Prostate gland (tissue), 2 donors: ENCODE measurements around the gene HOXD13. TPM values are rescaled to one million over a fixed set of nuclear protein-coding genes. Genes with fewer than 3 reads are reported as not detected.

Experiments used
- DNase-seq: peaks from one replicate; pipeline ENCODE4 v3.0.0-alpha.2; 2019; ENCODE audit warnings: low spot score
- H3K27ac ChIP-seq, 2 donors: fragments of 200-600 bp; sonication (generic); 2 replicates each; pipeline ENCODE4 v1.5.1; 2017 to 2019
- H3K27me3 ChIP-seq: fragments of 200-600 bp; sonication (generic); replicated peaks from 2 replicates; pipeline ENCODE4 v1.5.1; 2019; ENCODE audit not compliant: insufficient read depth
- H3K36me3 ChIP-seq, 2 donors: fragments of 200-600 bp; sonication (generic); 1 replicate in 1 of 2; 2 replicates in 1 of 2; pipeline versions ENCODE4 v1.5.1 to v1.8.1; 2017 to 2019
- H3K4me1 ChIP-seq: fragments of 200-600 bp; sonication (generic); replicated peaks from 2 replicates; pipeline ENCODE4 v1.5.1; 2019
- H3K4me3 ChIP-seq, 2 donors: fragments of 200-600 bp; sonication (generic); 2 replicates each; pipeline ENCODE4 v1.5.1; 2017 to 2019
- H3K9me3 ChIP-seq: fragments of 200-600 bp; sonication (generic); 2 replicates; pipeline ENCODE4 v1.5.1; 2017
- CTCF ChIP-seq, 4 experiments: fragments of 200-600 bp in 2 of 4; fragments of 450-650 bp in 2 of 4; sonication (generic) in 2 of 4; IDR thresholded peaks; 1 replicate in 3 of 4; 2 replicates in 1 of 4; pipeline ENCODE4 v1.5.1; 2016 to 2019; ENCODE audit warnings: antibody characterized with exemption in 4 of 4, mild to moderate bottlenecking in 2 of 4, moderate library complexity in 2 of 4
- POLR2A ChIP-seq: fragments of 450-650 bp; IDR thresholded peaks from one replicate; pipeline ENCODE4 v1.6.1; 2016; ENCODE audit warnings: antibody characterized with exemption, mild to moderate bottlenecking
- POLR2AphosphoS5 ChIP-seq: sonication (generic); formaldehyde crosslinking; IDR thresholded peaks from one replicate; pipeline ENCODE4 v1.6.1; 2017; ENCODE audit warnings: antibody characterized with exemption
- WGBS: methylation state at CpG from one replicate; pipeline ENCODE4 v1.1.5; 2018; 5-methylcytosine and 5-hydroxymethylcytosine counted together
- intact Hi-C: fragments of 100-400 bp; cut with DNase I; formaldehyde crosslinking; loops from one replicate; pipeline ENCODE4 v1.14.2; 2022
- total RNA-seq, 2 donors: library from RNA; depleted of rRNA; stranded (reverse); fragments of >200 nt; gene quantifications; one replicate each; pipeline ENCODE4 v1.1.0, GENCODE V29; 2016

Gene HOXD13
- total RNA-seq, 2 donors from 2014 or later, result 10.6 to 11.8 TPM

- TF ChIP-seq POLR2A (no peak), POLR2AphosphoS5 (no peak), CTCF (IDR thresholded peaks at IDR 0.05) (no peak)
- Histone ChIP-seq H3K4me1 (no peaks in the 10 kb centered on the region), H3K27me3 (peaks cover 26% of the 10 kb centered on the region), H3K4me3 (no peak overlapping the region), H3K36me3 (no peaks in the 10 kb centered on the region), H3K27ac (peak overlapping the region; percentile 87 to 89), H3K9me3 (no peaks in the 10 kb centered on the region)
- whole genome bisulfite sequencing, result 40% methylated on average over 7 of the region's 7 CpGs
- peak; percentile 5 for DNase-seq
- intact Hi-C loops, result no loop called here
Observed at GRCh38 chr2:176103194-176103593, 10.7 kb downstream of the HOXD13 start.

- Histone ChIP-seq H3K27me3 (peaks cover 22% of the 10 kb centered on the region), H3K9me3 (no peaks in the 10 kb centered on the region), H3K4me3 (peak overlapping the region; percentile 32 to 45), H3K4me1 (no peaks in the 10 kb centered on the region), H3K27ac (peak overlapping the region; percentile 87 to 89), H3K36me3 (no peaks in the 10 kb centered on the region)
- DNase-seq, result peak; percentile 13
- 13% methylated on average over 17 of the region's 17 CpGs for WGBS
- intact Hi-C loops, result no loop called here
- TF ChIP-seq POLR2A, result no peak
- no peak for TF ChIP-seq POLR2AphosphoS5
- TF ChIP-seq CTCF (IDR thresholded peaks at IDR 0.05), result no peak
Observed at GRCh38 chr2:176103742-176104315, 11.3 kb downstream of the HOXD13 start.

GRCh38 chr2:176104316-176105077, 12.0 kb downstream of the HOXD13 start:
- Histone ChIP-seq H3K27me3 (peaks cover 21% of the 10 kb centered on the region), H3K4me3 (peak overlapping the region; percentile 32 to 45), H3K4me1 (no peaks in the 10 kb centered on the region), H3K9me3 (no peaks in the 10 kb centered on the region), H3K36me3 (no peaks in the 10 kb centered on the region), H3K27ac (peak overlapping the region; percentile 87 to 89)
- TF ChIP-seq POLR2A (peak; percentile 40), POLR2AphosphoS5 (peak; percentile 23), CTCF (IDR thresholded peaks at IDR 0.05) (peak in 2 of 4 experiments; percentile 13)
- no peak for DNase-seq
- intact Hi-C loops, result no loop called here
- 4% methylated on average over 56 of the region's 56 CpGs for WGBS

GRCh38 chr2:176105078-176105729, 12.7 kb downstream of the HOXD13 start:
- 21% methylated on average over 25 of the region's 25 CpGs for WGBS
- no peak for DNase-seq
- Histone ChIP-seq H3K36me3 (no peaks in the 10 kb centered on the region), H3K4me1 (no peaks in the 10 kb centered on the region), H3K27ac (peak overlapping the region; percentile 87 to 89), H3K27me3 (peaks cover 22% of the 10 kb centered on the region), H3K4me3 (peak overlapping the region; percentile 32 to 45), H3K9me3 (no peaks in the 10 kb centered on the region)
- intact Hi-C loops, result no loop called here
- TF ChIP-seq CTCF (IDR thresholded peaks at IDR 0.05) (no peak), POLR2A (no peak), POLR2AphosphoS5 (no peak)
